HG03460 (cell line): ENCODE measurements around the gene SLC6A9.

ENCODE experiments used
- ATAC-seq: cut with Tn5 transposase; IDR thresholded peaks from one replicate; pipeline ENCODE4 v1.9.1; 2021; ENCODE audit not compliant: unreplicated experiment

Gene SLC6A9

DNA sequence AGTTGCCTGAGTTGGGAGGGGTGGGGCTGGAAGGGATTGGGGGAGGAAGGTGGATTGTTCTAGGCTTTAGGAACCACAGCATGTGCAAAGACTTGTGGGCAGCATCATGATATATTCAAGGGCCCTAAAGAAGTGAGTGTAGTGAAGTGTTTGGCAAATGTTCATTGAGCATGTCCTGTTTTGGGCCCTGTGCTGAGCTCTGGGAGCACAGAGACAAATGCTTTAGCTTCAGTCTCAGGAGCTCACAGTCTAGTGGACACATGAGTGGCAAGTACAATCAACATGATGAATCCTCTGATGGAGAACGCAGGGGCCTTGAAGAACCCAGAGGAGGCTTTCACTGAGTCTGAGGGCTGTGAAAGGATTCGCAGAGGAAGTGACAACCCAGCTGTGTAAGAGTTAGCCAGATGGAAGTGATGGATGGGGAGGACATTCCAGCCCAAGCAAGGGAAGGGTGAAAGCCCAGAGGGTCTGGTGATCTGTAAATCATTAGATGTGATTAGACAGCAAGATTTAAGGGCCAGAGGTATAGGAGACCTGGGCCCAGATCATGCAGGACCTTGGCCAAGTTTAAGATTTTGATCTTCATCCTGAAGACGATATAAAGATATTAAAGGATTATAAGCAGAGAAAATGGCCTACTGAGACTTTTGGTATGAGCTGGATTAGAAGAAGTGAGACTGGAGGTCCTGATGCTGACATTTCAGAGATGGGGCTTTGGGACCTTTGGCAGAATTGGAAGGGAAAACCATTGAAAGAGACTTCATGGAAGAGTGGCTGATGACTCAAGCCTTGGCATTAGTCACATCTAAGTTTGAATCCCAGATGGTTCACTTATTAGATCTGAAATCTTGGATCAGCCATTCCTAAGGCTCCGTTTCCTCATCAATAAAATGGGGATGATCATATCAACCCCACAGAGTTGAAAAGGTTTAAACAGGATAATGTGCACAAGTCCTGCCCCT is 80.0 kb downstream of the SLC6A9 start:
- no peak for ATAC-seq

DNA sequence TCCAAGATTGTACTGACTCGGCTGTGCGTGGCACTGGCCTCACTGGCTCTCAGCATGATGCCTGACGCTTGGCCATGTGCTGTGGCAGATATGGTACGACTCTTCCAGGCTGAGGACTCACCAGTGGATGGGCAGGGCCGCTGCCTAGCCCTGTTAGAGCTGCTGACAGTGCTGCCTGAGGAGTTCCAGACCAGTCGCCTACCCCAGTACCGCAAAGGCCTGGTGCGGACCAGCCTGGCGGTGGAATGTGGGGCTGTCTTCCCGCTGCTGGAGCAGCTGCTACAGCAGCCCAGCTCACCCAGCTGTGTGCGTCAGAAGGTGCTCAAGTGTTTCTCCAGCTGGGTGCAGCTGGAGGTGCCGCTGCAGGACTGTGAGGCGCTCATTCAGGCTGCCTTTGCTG is 81.6 kb downstream of the SLC6A9 start:
- no peak for ATAC-seq

DNA sequence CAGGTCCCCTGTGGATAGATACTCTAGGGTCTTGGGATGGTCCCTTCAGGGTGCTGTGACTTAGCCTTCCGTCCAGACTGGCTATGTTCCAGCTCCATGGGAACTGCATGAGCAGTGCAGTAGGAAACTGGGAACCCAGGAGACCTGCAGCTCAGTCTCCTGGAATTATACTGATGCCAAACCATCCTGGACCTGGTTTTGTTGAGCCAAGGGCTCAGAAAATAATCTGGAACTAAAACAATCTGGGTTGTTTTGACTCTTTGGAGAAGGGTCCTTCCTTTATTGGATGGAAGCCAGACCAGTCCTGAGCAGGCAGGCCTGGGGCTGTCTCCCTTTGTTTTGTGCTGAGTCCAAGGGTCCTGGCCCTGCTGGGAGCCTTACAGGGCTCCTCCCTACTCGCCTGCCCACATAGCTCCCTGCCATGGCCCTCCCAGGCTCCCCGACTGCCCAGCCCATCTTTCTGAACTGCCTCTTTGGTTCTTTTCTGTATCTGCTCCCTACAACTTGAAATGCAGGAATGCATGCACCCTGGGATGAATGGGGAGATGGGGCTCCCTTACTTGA is 83.3 kb downstream of the SLC6A9 start:
- no peak for ATAC-seq

DNA sequence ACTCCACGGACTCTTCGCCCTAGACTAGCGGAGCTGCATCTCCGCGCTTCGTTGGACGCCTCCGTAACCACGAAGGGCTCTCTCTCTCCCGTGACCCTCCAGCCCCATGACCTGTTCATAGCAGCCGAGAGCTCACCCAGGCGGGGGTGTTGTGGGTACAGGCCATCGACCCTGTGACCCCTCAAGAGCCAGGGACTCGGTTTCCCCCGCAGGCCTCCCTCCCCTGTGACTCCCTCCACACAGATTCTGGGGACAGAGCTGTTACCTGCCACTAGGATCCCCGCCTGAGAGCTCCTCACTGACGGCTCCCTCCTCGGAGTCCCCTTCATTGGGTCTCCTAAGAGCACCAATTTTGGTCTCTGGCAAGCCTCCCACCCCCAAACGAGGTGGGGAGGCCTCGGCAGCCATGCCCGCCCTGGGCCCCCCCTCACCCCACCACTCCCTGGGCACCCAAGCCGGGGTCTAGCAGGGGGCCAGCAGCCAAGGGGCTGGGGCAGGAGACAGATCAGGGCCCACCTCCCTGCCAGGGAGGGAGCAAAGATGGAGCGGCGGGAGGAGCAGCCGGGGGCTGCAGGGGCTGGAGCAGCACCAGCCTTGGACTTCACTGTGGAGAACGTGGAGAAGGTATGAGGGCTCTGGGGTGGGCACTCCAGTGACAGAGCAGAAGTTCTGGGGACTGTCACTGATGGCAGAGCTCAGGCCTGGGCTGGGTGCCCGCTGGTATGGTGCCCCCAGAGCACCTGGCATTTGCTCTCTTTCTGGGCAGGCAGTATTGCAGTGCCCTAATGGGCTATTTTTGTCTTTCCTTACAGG is 84.0 kb downstream of the SLC6A9 start:
- ATAC-seq = peak; percentile 21
